Hematopoietic multipotent progenitor cell treated with erythropoietin and hydrocortisone succinate and interleukin-3 and kit ligand, for 8 days (in vitro differentiated cells): ENCODE measurements around the gene VDAC1.
A peak's percentile ranks its signal among the peaks of the same experiment; 100 is the strongest.
"Not testable (repeated sequence)": the region's sequence is repeated elsewhere in the genome, so short reads cannot be mapped to it uniquely, and the experiment has no call there.

ENCODE experiments used
- DNase-seq: peaks from one replicate; pipeline ENCODE4 v3.0.0-alpha.2; 2015

The VDAC1 gene

GRCh38 chr5:133938039-133938821, 66.5 kb downstream of the VDAC1 start:
- DNase-seq = peak; percentile 78

GRCh38 chr5:133937628-133938027, 67.1 kb downstream of the VDAC1 start:
- not testable (repeated sequence) for DNase-seq

GRCh38 chr5:133936651-133937015, 68.1 kb downstream of the VDAC1 start:
- peak; percentile 86 for DNase-seq

- not testable (repeated sequence) for DNase-seq
These were observed 68.7 kb downstream of the VDAC1 start for GRCh38 chr5:133935991-133936650.

- no peak for DNase-seq
These were observed 69.2 kb downstream of the VDAC1 start for GRCh38 chr5:133935667-133935940.

GRCh38 chr5:133934822-133935666, 69.7 kb downstream of the VDAC1 start:
- no peak for DNase-seq

GRCh38 chr5:133934311-133934710, 70.5 kb downstream of the VDAC1 start:
- DNase-seq = no peak

GRCh38 chr5:133933670-133934295, 71.0 kb downstream of the VDAC1 start:
- no peak for DNase-seq

- DNase-seq = no peak
These were observed 71.6 kb downstream of the VDAC1 start for GRCh38 chr5:133933169-133933509.

- DNase-seq = peak; percentile 98
These were observed 72.2 kb downstream of the VDAC1 start for GRCh38 chr5:133932441-133933168.

GRCh38 chr5:133931546-133931945, 73.2 kb downstream of the VDAC1 start:
- DNase-seq = no peak

GRCh38 chr5:133930813-133931090, 74.0 kb downstream of the VDAC1 start:
- peak; percentile 79 for DNase-seq

GRCh38 chr5:133930061-133930812, 74.5 kb downstream of the VDAC1 start:
- DNase-seq = peak; percentile 26

GRCh38 chr5:133928587-133929393, 76.0 kb downstream of the VDAC1 start:
- no peak for DNase-seq

- no peak for DNase-seq
These were observed 77.2 kb downstream of the VDAC1 start for GRCh38 chr5:133927300-133928180.

GRCh38 chr5:133926489-133927299, 78.1 kb downstream of the VDAC1 start:
- DNase-seq = no peak

GRCh38 chr5:133925866-133926488, 78.8 kb downstream of the VDAC1 start:
- DNase-seq = no peak

GRCh38 chr5:133925269-133925668, 79.5 kb downstream of the VDAC1 start:
- no peak for DNase-seq
